Activated CD8-positive, alpha-beta memory T cell treated with anti-CD3 and anti-CD28 coated beads, Interleukin-2, amount 10 ng/mL, durations not matched to agents 7 days and 5 days (primary cell): ENCODE measurements around the gene PIAS1. TPM values are rescaled to one million over a fixed set of nuclear protein-coding genes. Genes with fewer than 3 reads are reported as not detected.

Experiments
- ATAC-seq: fragments of 150-1000 bp; cut with Tn5 transposase; one replicate; pipeline ENCODE4 v1.10.0; 2021; ENCODE audit warnings: moderate library complexity
- CTCF ChIA-PET: fragments of 350-600 bp; sonication (Branson Sonifier 250); formaldehyde crosslinking; loops from one replicate; lab custom pipeline; 2021; ENCODE audit warnings: antibody characterized with exemption; lab: Charles Lee
- DNase-seq: peaks from one replicate; pipeline ENCODE4 v3.0.0-alpha.2; 2020
- H3K27ac Mint-ChIP-seq: one replicate; pipeline ENCODE4 v1.8.0; 2021; ENCODE audit warnings: mild to moderate bottlenecking, mixed read lengths
- H3K27me3 Mint-ChIP-seq: one replicate; pipeline ENCODE4 v1.8.0; 2021; ENCODE audit warnings: mixed read lengths
- H3K36me3 Mint-ChIP-seq: one replicate; pipeline ENCODE4 v1.8.0; 2021; ENCODE audit warnings: mild to moderate bottlenecking, mixed read lengths
- H3K4me1 Mint-ChIP-seq: one replicate; pipeline ENCODE4 v1.8.0; 2021; ENCODE audit warnings: mixed read lengths
- H3K4me3 Mint-ChIP-seq: one replicate; pipeline ENCODE4 v1.8.0; 2021; ENCODE audit warnings: mild to moderate bottlenecking, moderate library complexity, mixed read lengths
- H3K9me3 Mint-ChIP-seq: one replicate; pipeline ENCODE4 v1.8.0; 2022; ENCODE audit warnings: low read depth, mixed read lengths
- total RNA-seq, 2 experiments: library from RNA; stranded (reverse); gene quantifications; one replicate each; pipeline ENCODE4 v1.2.3, GENCODE V29; 2021

Gene PIAS1
- total RNA-seq, 2 experiments from 2014 or later: 39.4 to 52.4 TPM

DNA sequence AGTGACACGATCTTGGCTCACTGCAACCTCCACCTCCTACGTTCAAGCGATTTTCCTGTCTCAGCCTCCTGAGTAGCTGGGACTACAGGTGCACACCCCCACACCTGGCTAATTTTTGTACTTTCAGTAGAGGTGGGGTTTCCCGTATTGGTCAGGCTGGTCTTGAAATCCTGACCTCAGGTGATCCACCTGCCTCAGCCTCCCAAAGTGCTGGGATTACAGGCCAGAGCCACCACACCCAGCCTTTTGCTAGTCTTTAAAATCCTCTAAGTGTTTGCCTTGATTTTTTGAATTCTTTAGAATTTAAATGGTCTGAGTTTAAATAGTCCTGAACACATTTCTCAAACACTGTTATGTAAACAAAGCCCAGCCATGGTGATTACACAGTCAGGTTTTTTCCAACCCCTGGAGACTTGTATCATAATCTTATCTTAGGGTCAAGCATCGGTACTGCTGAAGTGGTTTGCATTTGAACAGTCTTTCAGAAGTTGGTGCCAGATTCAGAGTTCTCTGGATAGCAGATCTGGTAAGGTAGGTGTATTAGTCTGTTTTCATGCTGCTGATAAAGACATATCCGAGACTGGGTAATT, 28.2 kb upstream of the PIAS1 start:
- H3K4me1 Mint-ChIP-seq: no peaks in the 10 kb centered on the region
- no peak for DNase-seq
- H3K27ac Mint-ChIP-seq: no peak overlapping the region
- peaks cover 13% of the 10 kb centered on the region for H3K27me3 Mint-ChIP-seq
- H3K4me3 Mint-ChIP-seq: no peak overlapping the region
- H3K36me3 Mint-ChIP-seq: no peaks in the 10 kb centered on the region
- no peak for ATAC-seq
- CTCF ChIA-PET: interaction anchor here (0.7 kb wide), 1 partner anchor 55 kb away, joined by 3 read pairs; no protein-coding TSS in a partner anchor
- H3K9me3 Mint-ChIP-seq: no peaks in the 10 kb centered on the region

DNA sequence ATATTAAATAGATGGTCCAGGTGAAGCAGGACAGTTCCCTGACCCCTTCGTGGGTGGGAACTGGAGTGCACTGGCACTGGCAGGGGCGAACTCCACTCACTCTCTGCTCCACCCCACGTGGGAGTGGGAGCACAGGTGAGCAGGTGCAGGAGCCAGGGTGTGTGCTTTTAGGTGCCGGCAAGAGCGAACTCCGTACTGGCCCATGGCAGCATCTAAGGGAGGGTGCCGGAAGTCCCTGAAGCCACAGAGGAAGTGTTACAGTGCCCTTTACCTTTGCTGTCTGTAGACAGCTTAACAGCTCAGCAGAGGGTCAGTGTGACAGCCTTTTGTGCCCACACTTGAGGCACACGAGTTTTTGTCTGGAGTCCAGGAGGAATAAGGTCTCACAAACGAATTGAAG, 26.7 kb upstream of the PIAS1 start:
- DNase-seq (no peak), ATAC-seq (no peak)
- Mint-ChIP-seq H3K27me3 (peaks cover 18% of the 10 kb centered on the region), H3K27ac (no peak overlapping the region), H3K9me3 (no peaks in the 10 kb centered on the region), H3K36me3 (no peaks in the 10 kb centered on the region), H3K4me1 (no peaks in the 10 kb centered on the region), H3K4me3 (no peak overlapping the region)
- CTCF ChIA-PET: no interaction called here

DNA sequence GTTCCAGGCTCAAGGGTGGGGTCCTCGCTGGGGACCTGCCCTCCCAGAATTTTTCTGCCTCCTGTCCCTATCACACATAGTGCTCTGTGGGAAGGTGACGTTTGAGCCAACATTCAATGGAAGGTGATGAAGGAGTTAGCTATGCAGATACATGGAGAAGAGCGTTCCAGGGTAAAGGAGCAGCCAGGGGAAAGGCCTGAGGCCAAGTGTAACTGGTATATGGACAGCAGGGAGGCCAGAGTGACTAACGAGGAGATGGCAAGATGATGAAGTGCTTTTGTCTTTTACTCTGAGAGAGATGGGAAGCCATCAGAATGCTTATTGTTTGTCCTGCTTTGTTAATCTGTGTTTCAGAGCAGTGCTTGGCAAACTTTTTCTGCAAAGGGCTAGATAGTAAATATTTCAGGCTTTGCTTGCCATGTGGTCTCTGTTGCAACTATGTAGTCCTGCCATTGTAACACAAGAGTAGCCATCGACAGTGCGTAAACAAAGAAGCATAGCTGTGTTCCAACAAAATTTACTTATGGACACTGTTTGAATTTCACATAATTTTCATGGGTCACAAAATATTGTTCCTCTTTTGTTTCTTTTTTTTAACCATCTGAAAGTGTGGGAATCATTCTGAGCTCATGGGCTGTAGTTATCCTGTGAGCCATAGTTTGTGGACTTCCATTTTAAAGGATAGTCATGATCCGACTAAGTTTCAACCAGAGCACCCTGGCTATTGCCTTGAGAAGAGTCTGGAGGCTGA, 25.8 kb upstream of the PIAS1 start:
- H3K36me3 Mint-ChIP-seq: no peaks in the 10 kb centered on the region
- no peak overlapping the region for H3K4me3 Mint-ChIP-seq
- H3K9me3 Mint-ChIP-seq: no peaks in the 10 kb centered on the region
- CTCF ChIA-PET: no interaction called here
- ATAC-seq: no peak
- no peak for DNase-seq
- no peak overlapping the region for H3K27ac Mint-ChIP-seq
- peaks cover 21% of the 10 kb centered on the region for H3K27me3 Mint-ChIP-seq
- no peaks in the 10 kb centered on the region for H3K4me1 Mint-ChIP-seq

DNA sequence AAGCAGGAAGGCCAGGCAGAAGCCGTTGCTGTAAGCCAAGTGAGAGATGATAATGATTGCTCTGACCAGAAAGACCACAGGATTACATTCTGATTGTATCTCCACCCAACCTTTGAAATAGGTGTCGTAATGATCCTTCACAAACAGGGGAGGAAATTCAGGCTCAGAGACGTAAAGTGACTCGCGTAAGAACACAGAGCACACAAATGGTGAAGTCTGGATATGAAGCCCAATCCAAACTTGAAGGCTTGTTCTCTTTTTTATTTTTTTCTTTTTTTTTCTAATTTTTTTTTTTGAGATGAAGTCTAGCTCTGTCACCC, 25.3 kb upstream of the PIAS1 start:
- CTCF ChIA-PET: no interaction called here

DNA sequence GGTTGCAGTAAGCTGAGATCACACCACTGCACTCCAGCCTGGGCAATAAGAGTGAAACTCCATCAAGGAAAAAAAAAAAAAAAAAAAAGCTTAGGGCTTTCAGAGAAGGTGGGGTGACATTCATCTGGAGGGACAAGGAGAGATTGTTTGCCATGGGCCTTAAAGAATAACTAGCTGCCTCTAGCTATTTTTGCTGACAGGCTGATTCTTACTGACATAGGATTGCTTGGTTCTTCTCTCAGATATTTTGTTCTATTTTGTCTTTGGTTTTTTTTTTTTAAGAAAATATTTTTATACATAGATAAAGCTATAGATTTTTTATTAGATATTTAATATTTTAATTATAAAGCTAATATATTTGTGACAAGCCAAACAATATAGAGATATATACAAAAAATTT, 24.2 kb upstream of the PIAS1 start:
- CTCF ChIA-PET: no interaction called here
- no peaks in the 10 kb centered on the region for H3K9me3 Mint-ChIP-seq
- H3K36me3 Mint-ChIP-seq: no peaks in the 10 kb centered on the region
- no peak overlapping the region for H3K4me3 Mint-ChIP-seq
- H3K27ac Mint-ChIP-seq: no peak overlapping the region
- no peak for ATAC-seq
- no peak for DNase-seq
- H3K4me1 Mint-ChIP-seq: no peaks in the 10 kb centered on the region
- H3K27me3 Mint-ChIP-seq: peaks cover 37% of the 10 kb centered on the region

More for the DNA sequence above, 25.3 kb upstream of the PIAS1 start:
- Mint-ChIP-seq H3K27me3 (peaks cover 27% of the 10 kb centered on the region), H3K9me3 (no peaks in the 10 kb centered on the region), H3K36me3 (no peaks in the 10 kb centered on the region), H3K4me1 (no peaks in the 10 kb centered on the region), H3K27ac (no peak overlapping the region), H3K4me3 (no peak overlapping the region)
- DNase-seq (no peak), ATAC-seq (no peak)

DNA sequence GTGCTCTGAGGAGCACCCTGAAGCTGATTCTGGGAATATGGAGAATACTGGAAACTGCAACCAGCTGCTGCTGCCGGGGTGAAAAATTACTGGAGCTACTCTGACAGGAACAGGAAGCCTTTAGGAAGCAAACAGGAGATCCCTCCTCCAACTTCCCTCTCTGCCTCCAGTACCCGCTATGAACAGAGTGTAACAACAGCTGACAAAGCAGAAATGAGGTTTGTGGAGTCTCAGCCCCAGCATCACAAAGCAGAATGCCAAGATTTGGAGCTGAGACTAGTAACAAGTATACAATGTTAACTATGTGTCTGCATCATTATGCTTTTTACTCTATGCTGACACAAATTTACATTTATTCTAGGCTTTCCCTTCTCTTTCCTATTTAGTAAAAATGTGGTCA, 22.7 kb upstream of the PIAS1 start:
- DNase-seq: no peak
- CTCF ChIA-PET: no interaction called here
- Mint-ChIP-seq H3K27ac (no peak overlapping the region), H3K36me3 (no peaks in the 10 kb centered on the region), H3K4me1 (no peaks in the 10 kb centered on the region), H3K27me3 (peaks cover 40% of the 10 kb centered on the region), H3K4me3 (no peak overlapping the region), H3K9me3 (no peaks in the 10 kb centered on the region)
- no peak for ATAC-seq

DNA sequence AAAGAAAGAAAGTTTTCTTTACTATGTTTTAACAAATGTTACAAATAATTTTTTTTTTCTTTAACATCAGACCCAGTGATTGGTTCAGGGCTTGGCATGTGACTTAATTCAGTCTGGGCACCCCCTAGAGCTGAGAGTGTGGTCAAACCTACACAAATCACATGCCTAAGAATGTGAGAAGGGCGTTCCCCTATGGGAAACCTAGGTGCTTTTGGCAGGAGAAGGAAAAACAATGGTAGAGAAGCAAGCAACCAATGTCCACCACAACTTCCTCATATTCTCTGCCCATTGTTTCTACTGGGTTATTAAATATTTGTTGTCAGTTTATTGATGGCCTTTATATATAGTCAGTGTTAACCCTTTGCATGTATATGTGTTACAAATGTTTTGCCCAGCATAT, 21.4 kb upstream of the PIAS1 start:
- CTCF ChIA-PET: no interaction called here
- no peak overlapping the region for H3K27ac Mint-ChIP-seq
- no peaks in the 10 kb centered on the region for H3K9me3 Mint-ChIP-seq
- ATAC-seq (no peak), DNase-seq (no peak)
- H3K36me3 Mint-ChIP-seq: peaks cover 2% of the 10 kb centered on the region
- no peak overlapping the region for H3K4me3 Mint-ChIP-seq
- peaks cover 51% of the 10 kb centered on the region for H3K27me3 Mint-ChIP-seq
- H3K4me1 Mint-ChIP-seq: no peaks in the 10 kb centered on the region

DNA sequence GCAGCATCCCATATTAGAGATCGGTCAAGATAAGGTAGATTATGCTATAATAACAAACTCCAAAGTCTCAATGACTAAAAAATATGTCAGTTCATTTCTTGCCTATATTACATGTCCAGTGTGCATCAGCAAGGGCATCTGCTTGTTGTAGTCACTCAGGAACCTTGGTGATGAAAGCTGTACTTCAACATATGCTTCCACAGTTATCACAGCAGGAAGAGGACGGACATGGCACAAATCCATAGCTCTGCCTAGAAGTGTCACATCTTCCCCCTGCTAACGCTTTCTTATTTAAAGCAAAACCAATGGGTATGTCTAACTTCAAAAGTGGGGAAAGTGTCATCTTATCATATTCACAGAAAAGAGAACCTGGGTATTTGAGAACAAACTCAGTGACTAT, 20.0 kb upstream of the PIAS1 start:
- DNase-seq (no peak), ATAC-seq (no peak)
- Mint-ChIP-seq H3K4me3 (no peak overlapping the region), H3K36me3 (peaks cover 2% of the 10 kb centered on the region), H3K9me3 (peaks cover 5% of the 10 kb centered on the region), H3K27me3 (peaks cover 60% of the 10 kb centered on the region), H3K4me1 (no peaks in the 10 kb centered on the region), H3K27ac (no peak overlapping the region)
- CTCF ChIA-PET: no interaction called here

DNA sequence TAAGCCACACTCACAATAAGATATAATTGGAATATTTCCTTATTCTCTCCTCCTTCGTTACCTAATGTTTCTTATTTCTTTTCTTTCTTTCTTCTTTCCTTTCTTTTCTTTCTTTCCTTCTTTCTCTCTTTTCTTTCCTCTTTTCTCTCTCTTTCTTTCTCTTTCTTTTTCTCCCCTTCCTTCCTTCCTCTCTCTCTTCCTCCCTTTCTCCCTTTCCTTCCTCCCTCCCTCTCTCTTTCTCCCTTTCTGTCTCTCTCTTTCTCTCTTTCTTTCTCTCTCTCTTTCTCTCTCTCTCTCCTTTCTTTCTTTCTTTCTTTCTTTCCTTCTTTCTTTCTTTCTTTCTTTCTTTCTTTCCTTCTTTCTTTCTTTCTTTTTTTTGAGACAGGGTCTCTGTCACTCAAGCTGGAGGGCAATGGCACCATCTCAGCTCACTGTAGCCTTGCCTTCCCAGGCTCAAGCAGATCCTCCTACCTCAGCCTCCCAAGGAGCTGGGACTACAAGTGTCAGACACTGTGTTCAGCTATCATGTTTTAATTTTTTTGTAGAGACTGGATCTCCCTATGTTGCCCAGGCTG, 19.3 kb upstream of the PIAS1 start:
- peaks cover 64% of the 10 kb centered on the region for H3K27me3 Mint-ChIP-seq
- no peak for DNase-seq
- CTCF ChIA-PET: no interaction called here
- H3K4me1 Mint-ChIP-seq: no peaks in the 10 kb centered on the region
- H3K36me3 Mint-ChIP-seq: peaks cover 4% of the 10 kb centered on the region
- no peak for ATAC-seq
- no peak overlapping the region for H3K27ac Mint-ChIP-seq
- H3K9me3 Mint-ChIP-seq: peaks cover 8% of the 10 kb centered on the region
- H3K4me3 Mint-ChIP-seq: no peak overlapping the region

DNA sequence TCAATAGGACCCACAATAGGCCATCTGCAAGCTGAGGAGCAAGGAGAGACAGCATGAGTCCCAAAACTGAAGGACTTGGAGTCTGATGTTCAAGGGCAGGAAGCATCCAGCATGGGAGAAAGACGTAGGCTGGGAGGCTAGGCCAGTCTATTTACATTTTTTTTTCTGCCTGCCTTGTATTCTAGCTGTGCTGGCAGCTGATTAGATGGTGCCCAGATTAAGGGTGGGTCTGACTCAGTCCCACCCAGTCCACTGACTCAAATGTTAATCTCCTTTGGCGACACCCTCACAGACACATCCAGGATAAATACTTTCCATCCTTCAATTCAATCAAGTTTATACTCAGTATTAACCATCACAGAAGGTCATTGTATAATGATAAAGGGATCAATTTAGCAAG, 15.9 kb upstream of the PIAS1 start:
- peaks cover 10% of the 10 kb centered on the region for H3K9me3 Mint-ChIP-seq
- no peaks in the 10 kb centered on the region for H3K4me1 Mint-ChIP-seq
- H3K4me3 Mint-ChIP-seq: no peak overlapping the region
- no peak for DNase-seq
- peaks cover 7% of the 10 kb centered on the region for H3K36me3 Mint-ChIP-seq
- ATAC-seq: no peak
- peaks cover 65% of the 10 kb centered on the region for H3K27me3 Mint-ChIP-seq
- CTCF ChIA-PET: no interaction called here
- no peak overlapping the region for H3K27ac Mint-ChIP-seq

DNA sequence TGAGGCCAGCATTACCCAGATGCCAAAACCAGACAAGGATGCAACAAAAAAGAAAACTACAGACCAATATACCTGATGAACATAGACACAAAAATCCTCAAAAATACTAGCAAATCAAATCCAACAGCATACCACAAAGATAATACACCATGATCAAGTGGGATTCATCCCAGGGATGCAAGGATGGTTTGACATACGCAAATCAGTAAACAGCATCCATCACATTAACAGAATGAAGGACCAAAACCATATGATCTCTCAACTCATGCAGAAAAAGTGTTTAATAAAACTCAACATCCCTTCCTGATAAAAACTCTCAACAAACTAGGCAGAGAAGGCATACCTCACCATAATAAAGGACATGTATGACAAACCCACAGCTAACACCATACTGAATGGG, 14.0 kb upstream of the PIAS1 start:
- peaks cover 7% of the 10 kb centered on the region for H3K36me3 Mint-ChIP-seq
- CTCF ChIA-PET: no interaction called here
- H3K27me3 Mint-ChIP-seq: peaks cover 48% of the 10 kb centered on the region
- H3K4me1 Mint-ChIP-seq: no peaks in the 10 kb centered on the region
- H3K9me3 Mint-ChIP-seq: peaks cover 10% of the 10 kb centered on the region
- H3K27ac Mint-ChIP-seq: no peak overlapping the region
- ATAC-seq: no peak
- DNase-seq: no peak
- H3K4me3 Mint-ChIP-seq: no peak overlapping the region

DNA sequence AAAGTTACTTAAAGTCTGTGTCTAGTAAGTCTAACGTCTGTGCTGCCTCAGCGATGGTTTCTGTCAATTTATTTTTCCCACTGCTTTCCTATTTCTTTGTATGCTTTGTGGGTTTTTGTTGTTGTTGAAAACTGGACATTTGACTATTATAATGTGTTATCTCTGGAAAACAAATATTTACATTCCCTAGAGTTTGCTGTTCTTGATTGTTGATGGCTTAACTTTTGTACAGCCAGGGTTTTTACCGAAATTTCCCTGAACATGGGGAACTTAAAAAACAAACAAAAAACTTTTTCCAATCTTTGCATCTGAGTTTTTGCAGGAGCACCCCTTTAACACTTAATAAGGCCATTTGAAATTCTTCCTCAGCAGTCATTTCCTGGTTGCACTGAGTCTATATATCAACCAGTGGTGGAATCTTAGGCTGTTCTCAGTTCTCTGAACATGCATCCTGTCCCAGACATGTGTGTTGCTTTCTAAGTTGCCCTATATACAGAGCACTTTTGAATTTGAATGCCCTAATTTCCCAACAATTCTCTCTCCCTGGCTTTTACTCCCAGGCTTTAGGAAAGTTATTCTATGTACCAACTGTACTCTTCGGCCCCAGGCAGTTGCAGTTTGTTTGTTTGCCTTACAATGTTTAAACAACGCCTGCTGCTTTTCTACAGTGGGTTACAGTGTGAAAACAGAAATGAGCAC, 11.8 kb upstream of the PIAS1 start:
- CTCF ChIA-PET: no interaction called here
- ATAC-seq (no peak), DNase-seq (no peak)
- Mint-ChIP-seq H3K4me3 (no peak overlapping the region), H3K9me3 (peaks cover 10% of the 10 kb centered on the region), H3K4me1 (no peaks in the 10 kb centered on the region), H3K27ac (no peak overlapping the region), H3K36me3 (peaks cover 7% of the 10 kb centered on the region), H3K27me3 (peaks cover 38% of the 10 kb centered on the region)

DNA sequence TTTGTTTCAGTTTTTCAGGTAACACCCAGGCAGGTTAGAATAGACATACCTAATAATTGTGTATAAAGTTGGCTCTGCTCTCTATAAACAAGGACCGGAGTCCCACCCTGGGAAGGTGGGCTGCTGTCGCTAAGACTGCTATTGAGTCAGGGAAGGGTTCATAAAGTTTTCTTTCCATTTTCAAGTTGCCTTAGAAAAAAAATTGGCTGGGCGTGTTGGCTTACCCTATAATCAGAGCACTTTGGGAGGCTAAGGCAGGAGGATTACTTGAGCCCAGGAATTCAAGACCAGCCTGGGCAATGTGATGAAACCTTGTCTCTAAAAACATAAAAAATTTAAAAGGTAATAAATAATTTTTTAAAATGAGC, 11.3 kb upstream of the PIAS1 start:
- H3K4me1 Mint-ChIP-seq: no peaks in the 10 kb centered on the region
- H3K27ac Mint-ChIP-seq: no peak overlapping the region
- CTCF ChIA-PET: no interaction called here
- H3K27me3 Mint-ChIP-seq: peaks cover 35% of the 10 kb centered on the region
- peaks cover 5% of the 10 kb centered on the region for H3K36me3 Mint-ChIP-seq
- H3K9me3 Mint-ChIP-seq: peaks cover 10% of the 10 kb centered on the region
- ATAC-seq (no peak), DNase-seq (no peak)
- no peak overlapping the region for H3K4me3 Mint-ChIP-seq
